Hepatocyte (in vitro differentiated cells): ENCODE results near the gene LRRC3B.

Experiments
- CTCF ChIP-seq: fragments of 200-600 bp; sonication (generic); IDR thresholded peaks from 2 replicates; pipeline ENCODE4 v1.5.1; 2016; ENCODE audit warnings: antibody characterized with exemption, mild to moderate bottlenecking; ENCODE audit not compliant: poor library complexity
- EZH2 ChIP-seq: fragments of 200-600 bp; sonication (generic); IDR thresholded peaks from 2 replicates; pipeline ENCODE4 v1.6.1; 2016; ENCODE audit warnings: antibody characterized with exemption, mild to moderate bottlenecking, borderline replicate concordance
- EZH2phosphoT487 ChIP-seq: fragments of 200-600 bp; sonication (generic); IDR thresholded peaks from one replicate; pipeline ENCODE4 v1.6.1; 2018; ENCODE audit warnings: antibody characterized with exemption, mild to moderate bottlenecking, low read depth, moderate library complexity; ENCODE audit not compliant: unreplicated experiment, severe bottlenecking

- TF ChIP-seq CTCF, result no peak
- no peak for TF ChIP-seq EZH2
- TF ChIP-seq EZH2phosphoT487, result no peak
These were observed 90.5 kb downstream of the LRRC3B start for GRCh38 chr3:26713091-26713490.
